HG02981 (cell line): ENCODE measurements around the gene THSD7A.

Experiments
- ATAC-seq: cut with Tn5 transposase; IDR thresholded peaks from one replicate; pipeline ENCODE4 v1.9.1; 2021; ENCODE audit warnings: mild to moderate bottlenecking, moderate library complexity; ENCODE audit not compliant: unreplicated experiment

The THSD7A gene

DNA sequence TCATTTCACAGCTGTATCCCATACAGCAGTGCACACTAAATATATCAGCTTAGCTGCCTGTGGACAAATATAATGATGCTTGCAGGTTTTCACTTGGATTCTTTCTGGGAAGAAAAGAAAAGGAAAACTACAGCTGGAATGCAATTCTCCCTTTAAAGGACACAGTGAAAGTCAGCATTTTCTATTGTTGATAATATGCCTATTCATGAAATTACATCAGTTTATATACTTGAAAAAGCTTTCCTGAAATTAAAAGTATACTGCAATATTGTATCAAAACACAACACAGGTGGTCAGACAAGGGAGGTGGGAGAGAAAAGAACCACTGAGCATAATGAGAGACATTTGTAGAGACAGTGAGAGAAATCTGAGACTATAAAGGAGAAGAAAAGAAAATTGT is 20.3 kb downstream of the THSD7A start:
- ATAC-seq = no peak

GRCh38 chr7:11810043-11810625 is 21.9 kb downstream of the THSD7A start:
- no peak for ATAC-seq

GRCh38 chr7:11807000-11807399 is 25.0 kb downstream of the THSD7A start:
- ATAC-seq = no peak

- ATAC-seq = no peak
Measured at GRCh38 chr7:11804621-11805020, 27.4 kb downstream of the THSD7A start.

DNA sequence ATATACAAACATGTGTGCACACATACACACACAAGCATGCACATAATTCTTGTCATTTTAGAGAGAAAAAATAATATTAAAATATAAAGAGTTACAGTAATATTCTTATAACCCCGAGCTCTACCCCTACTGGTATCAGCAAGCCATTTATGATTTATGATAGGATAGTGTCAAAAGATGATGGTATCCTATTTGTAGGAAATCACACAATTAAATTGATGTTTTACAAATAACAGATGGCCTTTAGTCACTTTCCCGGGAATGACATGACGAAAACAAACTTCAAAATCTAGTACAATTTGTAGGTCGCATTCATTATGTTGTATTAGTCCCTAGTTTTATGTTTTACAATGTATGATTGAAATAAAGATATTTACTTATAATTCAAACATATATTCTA is 36.8 kb downstream of the THSD7A start:
- no peak for ATAC-seq

GRCh38 chr7:11792166-11792565 is 39.8 kb downstream of the THSD7A start:
- ATAC-seq = no peak

- ATAC-seq = no peak
Measured at GRCh38 chr7:11788568-11788967, 43.4 kb downstream of the THSD7A start.

- no peak for ATAC-seq
Measured at GRCh38 chr7:11787534-11787933, 44.5 kb downstream of the THSD7A start.

DNA sequence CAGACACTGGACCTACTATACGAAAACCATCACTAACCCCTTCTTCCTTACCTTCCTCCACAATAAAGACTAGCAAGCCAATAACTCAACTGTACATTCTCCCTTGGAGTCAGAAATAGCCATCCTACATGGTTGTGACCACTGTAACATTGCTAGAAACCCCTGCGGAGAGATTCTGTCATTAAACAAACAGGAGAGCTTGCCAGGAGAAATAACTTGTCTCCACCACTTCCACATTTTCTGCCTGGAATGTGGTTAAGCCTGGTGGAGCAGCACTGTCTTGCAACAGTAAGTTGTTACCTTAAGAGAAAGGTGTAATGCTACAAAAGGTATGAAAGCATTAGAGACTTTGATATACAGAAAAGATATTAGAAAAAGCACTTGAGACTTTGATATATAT is 45.8 kb downstream of the THSD7A start:
- no peak for ATAC-seq

GRCh38 chr7:11784769-11785536 is 47.0 kb downstream of the THSD7A start:
- no peak for ATAC-seq

DNA sequence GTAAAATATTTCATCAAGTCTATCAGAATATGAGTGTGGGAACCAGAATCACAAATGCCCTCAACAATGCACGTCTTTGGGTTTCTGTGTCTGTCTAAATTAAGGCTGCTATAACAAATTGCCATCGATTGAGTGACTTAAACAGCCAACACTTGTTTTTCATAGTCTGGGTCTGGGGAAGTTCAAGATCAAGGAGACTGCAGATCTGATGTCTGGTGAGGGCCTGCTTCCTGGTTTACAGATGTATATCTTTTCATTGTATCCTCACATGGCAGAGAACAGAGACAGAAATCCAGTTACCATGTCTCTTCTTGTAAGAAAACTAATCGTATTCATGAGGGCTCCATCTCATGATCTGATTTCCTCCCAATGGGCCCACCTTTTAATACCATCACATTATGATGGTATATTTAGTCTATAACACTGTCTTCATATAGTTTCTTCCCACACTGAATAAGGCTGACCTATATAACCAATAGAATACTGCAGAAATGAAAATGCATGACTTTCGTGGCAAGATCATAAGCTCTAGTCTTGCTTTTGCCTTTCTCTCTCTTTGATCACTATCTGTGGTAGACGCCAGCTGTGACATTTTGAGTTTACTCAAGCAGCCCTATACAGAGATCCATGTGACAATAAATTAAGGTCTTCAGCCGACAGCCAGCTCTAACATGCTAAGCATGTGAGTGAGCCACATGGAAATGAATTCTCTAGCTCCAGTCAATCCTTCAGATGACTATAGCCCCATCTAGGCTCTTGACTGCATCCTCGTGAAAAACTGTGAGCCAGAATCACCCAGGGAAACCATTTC is 51.9 kb downstream of the THSD7A start:
- no peak for ATAC-seq

GRCh38 chr7:11776039-11776438 is 56.0 kb downstream of the THSD7A start:
- no peak for ATAC-seq

DNA sequence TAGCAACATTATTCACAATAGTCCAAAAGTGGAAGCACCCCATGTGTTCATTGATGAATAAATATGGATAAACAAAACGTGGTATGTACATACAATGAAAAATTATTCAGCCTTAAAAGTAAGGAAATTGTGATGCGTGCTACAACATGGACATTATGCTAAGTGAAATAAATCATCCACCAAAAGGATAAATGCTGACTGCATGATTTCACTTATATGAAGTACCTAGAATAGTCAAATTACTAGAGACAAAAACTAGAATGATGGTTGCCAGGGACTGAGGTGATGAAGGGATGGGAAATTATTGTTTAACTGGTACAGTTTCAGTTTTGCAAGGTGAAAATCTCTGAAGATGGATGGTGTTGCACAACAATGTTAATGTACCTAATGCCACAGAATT is 56.6 kb downstream of the THSD7A start:
- no peak for ATAC-seq

GRCh38 chr7:11768263-11768662 is 63.7 kb downstream of the THSD7A start:
- no peak for ATAC-seq

DNA sequence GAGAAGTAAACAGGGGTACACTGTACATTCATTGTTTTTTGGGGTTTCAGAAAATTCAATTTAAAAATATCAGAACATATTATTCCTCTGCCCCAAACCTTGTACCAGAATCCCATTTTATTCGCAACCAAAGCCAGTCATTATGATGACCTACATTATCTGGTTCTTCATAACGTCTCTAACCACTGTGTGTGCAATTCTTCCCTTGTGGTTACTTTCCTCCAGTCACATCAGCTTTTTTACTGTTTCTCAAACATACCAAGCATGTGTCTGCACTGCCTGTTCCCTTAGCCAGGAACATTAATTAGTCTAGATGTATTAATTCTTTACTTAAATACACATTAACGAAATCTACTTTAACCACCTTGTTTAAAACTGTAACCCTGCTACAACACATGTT is 64.8 kb downstream of the THSD7A start:
- no peak for ATAC-seq

DNA sequence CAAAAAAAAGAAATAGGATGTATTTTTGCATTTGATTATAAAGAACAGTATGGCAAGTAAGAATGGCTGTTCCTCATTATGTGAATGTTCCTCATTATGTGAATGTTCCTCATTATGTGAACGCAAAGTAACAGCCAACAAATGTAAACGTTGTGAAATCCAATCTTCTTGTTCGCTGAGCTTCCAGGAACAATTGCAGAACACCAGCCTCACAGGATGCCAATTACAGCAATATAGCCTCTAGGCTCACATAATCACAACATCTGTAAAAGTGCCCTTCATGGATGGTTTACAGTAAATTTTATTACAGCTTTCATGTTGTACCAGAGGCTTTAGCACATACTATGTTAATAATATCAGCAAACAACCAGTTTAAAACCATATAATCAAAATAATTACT is 71.6 kb downstream of the THSD7A start:
- no peak for ATAC-seq

- no peak for ATAC-seq
Measured at GRCh38 chr7:11758627-11759111, 73.3 kb downstream of the THSD7A start.

DNA sequence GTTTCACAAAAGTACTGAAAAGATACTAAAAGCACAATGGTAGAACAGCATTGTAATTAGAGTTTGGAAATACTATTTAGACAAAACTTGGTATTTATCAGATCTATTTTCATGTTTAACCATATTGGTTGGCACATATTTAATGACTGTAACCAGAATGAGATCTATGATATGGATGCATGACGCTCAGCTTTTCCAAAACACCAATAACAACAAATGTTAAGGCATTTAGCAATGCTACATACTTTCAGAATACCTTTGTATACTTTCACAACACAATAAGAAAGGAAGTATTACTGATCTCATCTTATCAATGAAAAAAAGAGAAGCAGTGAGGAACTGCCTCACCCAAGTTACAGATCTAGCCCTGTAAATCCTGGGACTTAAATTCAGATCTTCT is 74.8 kb downstream of the THSD7A start:
- no peak for ATAC-seq

- no peak for ATAC-seq
Measured at GRCh38 chr7:11754933-11755332, 77.1 kb downstream of the THSD7A start.

DNA sequence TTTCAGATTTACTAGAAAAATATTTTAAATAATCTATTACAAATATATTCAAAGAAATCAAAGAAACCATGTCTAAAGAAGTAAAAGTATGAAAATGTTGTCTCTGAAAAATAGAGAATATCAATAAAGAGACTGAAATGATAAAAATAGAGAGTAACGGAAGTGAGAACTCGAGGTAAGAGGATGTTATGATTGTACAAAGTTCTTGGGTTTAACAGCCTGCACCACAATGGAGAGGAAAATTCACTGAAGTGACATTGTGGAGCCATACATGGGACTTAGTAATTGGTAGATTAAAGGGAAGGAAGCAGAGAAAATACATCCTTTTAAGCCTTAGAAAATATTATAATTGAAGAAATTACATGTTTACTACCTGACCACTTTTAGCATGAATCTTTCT is 77.9 kb downstream of the THSD7A start:
- no peak for ATAC-seq

DNA sequence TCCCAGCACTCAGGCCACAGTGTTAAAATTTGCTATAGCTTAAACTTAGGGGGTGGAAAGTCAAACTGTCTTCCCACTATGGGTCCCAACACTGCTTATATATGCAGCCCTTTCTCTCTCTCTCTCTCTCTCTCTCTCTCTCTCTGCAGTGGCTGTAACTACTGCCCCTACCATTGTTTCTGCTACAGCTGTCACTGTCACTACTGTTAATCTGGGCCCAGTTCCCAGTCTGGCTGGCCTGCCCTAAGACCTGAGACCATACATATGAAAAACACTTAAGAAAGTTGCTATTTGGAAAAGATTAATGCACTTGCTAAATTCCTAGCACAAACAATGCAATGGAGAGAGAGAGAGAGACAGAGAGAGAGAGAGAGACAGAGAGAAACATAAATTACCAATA is 78.6 kb downstream of the THSD7A start:
- ATAC-seq = no peak
